GM21737 (cell line): Measurements from ENCODE around the gene NDUFC1.
A peak's percentile ranks its signal among the peaks of the same experiment; 100 is the strongest.

Experiments
- ATAC-seq: cut with Tn5 transposase; IDR thresholded peaks from one replicate; pipeline ENCODE4 v1.9.1; 2021; ENCODE audit warnings: mild to moderate bottlenecking, moderate library complexity; ENCODE audit not compliant: unreplicated experiment

Gene NDUFC1

GRCh38 chr4:139300431-139301112, 1.7 kb downstream of the NDUFC1 start:
- peak; percentile 4 for ATAC-seq

GRCh38 chr4:139299536-139299935, 2.7 kb downstream of the NDUFC1 start:
- no peak for ATAC-seq

- no peak for ATAC-seq
These were observed 5.3 kb downstream of the NDUFC1 start for GRCh38 chr4:139297001-139297410.

- ATAC-seq = no peak
These were observed 6.4 kb downstream of the NDUFC1 start for GRCh38 chr4:139295942-139296299.

- peak; percentile 93 for ATAC-seq
These were observed 6.9 kb downstream of the NDUFC1 start for GRCh38 chr4:139295206-139295941.

GRCh38 chr4:139286186-139286698, 16.0 kb downstream of the NDUFC1 start:
- no peak for ATAC-seq

GRCh38 chr4:139282721-139283075, 19.6 kb downstream of the NDUFC1 start:
- ATAC-seq = no peak

- no peak for ATAC-seq
These were observed 20.1 kb downstream of the NDUFC1 start for GRCh38 chr4:139282065-139282720.

GRCh38 chr4:139279760-139280620, 22.3 kb downstream of the NDUFC1 start, which contains the start of gene MGARP:
Gene MGARP, minus strand, starts transcription at chr4:139280225. Its CDS starts 67 bp downstream, at chr4:139280158.
- no peak for ATAC-seq

GRCh38 chr4:139278912-139279759, 23.1 kb downstream of the NDUFC1 start:
- no peak for ATAC-seq

GRCh38 chr4:139278485-139278884, 23.8 kb downstream of the NDUFC1 start:
- ATAC-seq = no peak

GRCh38 chr4:139275281-139275735, 27.0 kb downstream of the NDUFC1 start:
- no peak for ATAC-seq

GRCh38 chr4:139274790-139275189, 27.5 kb downstream of the NDUFC1 start:
- ATAC-seq = no peak

- ATAC-seq = no peak
These were observed 28.4 kb downstream of the NDUFC1 start for GRCh38 chr4:139273835-139274234.

GRCh38 chr4:139267301-139267700, 35.0 kb downstream of the NDUFC1 start:
- no peak for ATAC-seq

GRCh38 chr4:139266583-139267257, 35.6 kb downstream of the NDUFC1 start:
- peak; percentile 98 for ATAC-seq

GRCh38 chr4:139266208-139266582, 36.1 kb downstream of the NDUFC1 start:
- no peak for ATAC-seq

GRCh38 chr4:139265654-139266053, 36.6 kb downstream of the NDUFC1 start:
- ATAC-seq = no peak

- no peak for ATAC-seq
These were observed 45.9 kb downstream of the NDUFC1 start for GRCh38 chr4:139256349-139256748.
